GM12891 (cell line): ENCODE measurements around the gene FIBP.
A peak's percentile ranks its signal among the peaks of the same experiment; 100 is the strongest.

ENCODE experiments used
- DNase-seq: peaks from one replicate; pipeline ENCODE4 v3.0.0; 2011; ENCODE audit warnings: low spot score; ENCODE audit not compliant: insufficient read length
- FAIRE-seq: peaks from 2 replicates; lab custom pipeline; 2011; peaks lifted over from hg19 to GRCh38; lab: Jason Lieb, UNC
- PAX5 ChIP-seq: IDR thresholded peaks from 2 replicates; pipeline ENCODE4 v1.6.1; 2011; ENCODE audit warnings: low read length, moderate library complexity, mild to moderate bottlenecking; ENCODE audit not compliant: insufficient read depth, severe bottlenecking
- POLR2A ChIP-seq: IDR thresholded peaks from 2 replicates; pipeline ENCODE4 v1.6.1; 2011; ENCODE audit warnings: low read depth, low read length, control low read depth
- POLR2AphosphoS5 ChIP-seq: IDR thresholded peaks from 2 replicates; pipeline ENCODE4 v1.6.1; 2011; ENCODE audit warnings: low read depth, low read length, control low read depth
- POU2F2 ChIP-seq: IDR thresholded peaks from 2 replicates; pipeline ENCODE4 v1.6.1; 2011; ENCODE audit warnings: low read depth, mild to moderate bottlenecking, control low read depth, low read length, moderate library complexity
- SPI1 ChIP-seq: IDR thresholded peaks from 2 replicates; pipeline ENCODE4 v1.6.1; 2011; ENCODE audit warnings: low read depth, low read length, control low read depth
- TAF1 ChIP-seq: IDR thresholded peaks from 2 replicates; pipeline ENCODE4 v1.6.1; 2011; ENCODE audit warnings: low read depth, low read length, control low read depth

The FIBP gene

DNA sequence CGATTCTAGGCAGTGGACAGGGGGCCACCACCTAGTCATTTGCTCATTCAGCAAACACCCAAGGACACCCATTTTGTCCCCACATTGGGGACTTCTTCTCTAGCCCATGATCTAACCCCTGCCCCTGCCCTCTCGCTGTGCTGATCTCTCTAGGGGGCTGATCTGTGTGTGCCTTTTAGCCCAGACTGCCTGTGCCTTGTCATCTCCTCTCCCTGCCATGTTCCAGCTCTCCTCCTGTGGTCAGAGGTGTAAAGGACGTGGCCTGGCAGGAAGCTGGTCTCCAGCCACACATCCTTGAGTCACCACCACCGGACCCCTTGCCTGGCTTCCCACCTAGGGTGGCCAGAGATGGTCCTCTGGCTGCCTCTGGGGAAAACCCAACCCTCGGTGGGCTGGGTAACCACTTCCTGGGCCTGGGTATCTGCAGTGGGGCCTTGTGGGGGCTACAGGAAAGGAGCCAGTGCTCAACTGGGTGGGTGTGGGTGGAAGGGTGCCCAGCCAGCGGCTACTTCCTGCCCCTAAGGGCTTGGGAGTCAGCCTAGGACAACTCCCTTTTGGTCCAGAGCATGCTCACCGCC is 7.3 kb downstream of the FIBP start:
- FAIRE-seq (peak; percentile 50), DNase-seq (no peak)
- TF ChIP-seq TAF1 (no peak), POLR2AphosphoS5 (0 out of 2 replicates have a peak, but pooled peaks have one; percentile 24)

DNA sequence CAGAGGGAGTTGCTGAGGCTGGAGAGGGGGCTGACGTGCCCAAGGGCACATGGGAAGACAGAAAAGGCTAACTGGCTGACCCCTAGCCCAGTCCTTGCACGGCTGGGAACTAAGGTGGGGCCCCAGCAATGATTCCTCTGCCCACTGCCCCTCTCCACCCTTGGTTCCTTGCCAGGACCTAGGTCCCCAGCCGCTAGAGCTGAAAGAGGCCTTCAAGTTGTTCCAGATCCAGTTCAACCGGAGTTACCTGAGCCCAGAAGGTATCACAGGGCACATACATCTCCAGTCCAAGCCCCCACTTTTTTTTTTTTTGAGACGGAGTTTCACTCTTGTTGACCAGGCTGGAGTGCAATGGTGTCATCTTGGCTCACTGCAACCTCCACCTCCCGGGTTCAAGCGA is 8.2 kb downstream of the FIBP start:
- no peak for FAIRE-seq
- TF ChIP-seq PAX5: no peak
- no peak for TF ChIP-seq TAF1
- no peak for TF ChIP-seq POLR2A
- TF ChIP-seq SPI1: no peak
- no peak for TF ChIP-seq POU2F2
- TF ChIP-seq POLR2AphosphoS5: no peak

DNA sequence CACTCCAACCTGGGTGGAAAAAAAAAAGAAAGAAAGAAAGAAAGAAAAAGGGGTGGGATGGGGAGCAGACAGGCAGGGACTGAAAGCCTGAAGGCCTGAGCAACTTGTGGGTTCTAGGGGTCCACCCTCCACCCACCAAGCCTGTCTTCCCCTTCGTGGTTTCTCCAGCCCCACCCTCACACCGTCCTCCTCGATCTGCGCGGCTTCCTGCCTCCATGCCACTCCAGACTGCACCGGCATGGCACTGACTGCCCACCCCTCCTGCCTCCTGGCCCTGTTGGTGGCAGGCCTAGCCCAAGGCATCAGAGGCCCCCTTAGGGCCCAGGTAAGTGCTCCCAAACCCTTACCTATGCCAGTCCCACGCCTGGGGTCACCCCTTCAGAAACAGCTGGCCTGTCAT is 8.7 kb downstream of the FIBP start, which contains the start of gene CTSW:
Gene CTSW (plus strand): TSS at position 221 of the 400 bp plus-strand sequence. CDS start 18 bp downstream, at position 239.
- DNase-seq (no peak), FAIRE-seq (peak; percentile 47)
- TF ChIP-seq SPI1 (no peak), POU2F2 (no peak), POLR2A (no peak), POLR2AphosphoS5 (no peak), PAX5 (no peak), TAF1 (no peak)

More for the DNA sequence above, 8.2 kb downstream of the FIBP start:
- no peak for DNase-seq

DNA sequence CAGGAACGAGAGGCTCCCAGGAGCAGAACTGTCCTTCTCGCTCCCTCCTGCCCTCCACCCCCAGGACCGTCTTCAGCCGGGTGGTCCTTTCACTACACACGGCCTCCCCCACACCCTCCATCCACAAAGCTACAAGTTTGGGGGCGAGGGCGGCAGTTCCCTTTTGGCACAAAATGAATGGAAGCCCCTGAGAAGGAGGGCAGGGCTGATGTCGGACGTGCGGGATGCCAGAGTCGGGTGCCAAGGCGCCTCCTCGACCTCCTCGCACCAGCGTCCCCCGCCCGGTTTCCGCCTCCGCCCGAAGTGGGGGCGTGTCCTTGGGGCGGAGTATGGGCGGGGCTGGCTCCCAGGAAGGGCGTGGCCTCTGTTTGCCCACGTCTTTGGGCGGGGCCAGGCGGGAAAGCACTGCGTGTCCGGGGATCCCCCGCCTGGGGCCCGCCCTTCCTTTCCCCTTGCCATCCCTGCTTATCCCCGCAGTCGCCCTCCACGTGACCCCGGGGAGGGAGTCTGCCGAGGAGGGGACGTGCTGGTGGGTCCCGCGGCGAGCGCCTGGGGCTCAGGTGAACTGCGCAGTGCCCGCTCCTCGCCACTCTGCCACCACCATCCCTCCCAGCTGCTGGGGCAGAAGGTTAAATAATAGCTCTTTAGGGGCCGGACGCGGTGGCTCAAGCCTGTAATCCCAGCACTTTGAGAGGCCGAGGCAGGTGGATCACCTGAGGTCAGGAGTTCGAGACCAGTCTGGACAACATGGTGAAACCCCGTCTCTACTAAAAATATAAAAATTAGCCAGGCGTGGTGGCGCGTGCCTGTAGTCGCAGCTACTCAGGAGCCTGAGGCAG is 14.7 kb downstream of the FIBP start:
- peak; percentile 100 for FAIRE-seq
- DNase-seq: peak; percentile 98
- TF ChIP-seq TAF1: no peak
- no peak for TF ChIP-seq PAX5
- TF ChIP-seq POLR2A: peak; percentile 39; the same call in 1 of the 2 replicates
- no peak for TF ChIP-seq POU2F2
- no peak for TF ChIP-seq POLR2AphosphoS5

DNA sequence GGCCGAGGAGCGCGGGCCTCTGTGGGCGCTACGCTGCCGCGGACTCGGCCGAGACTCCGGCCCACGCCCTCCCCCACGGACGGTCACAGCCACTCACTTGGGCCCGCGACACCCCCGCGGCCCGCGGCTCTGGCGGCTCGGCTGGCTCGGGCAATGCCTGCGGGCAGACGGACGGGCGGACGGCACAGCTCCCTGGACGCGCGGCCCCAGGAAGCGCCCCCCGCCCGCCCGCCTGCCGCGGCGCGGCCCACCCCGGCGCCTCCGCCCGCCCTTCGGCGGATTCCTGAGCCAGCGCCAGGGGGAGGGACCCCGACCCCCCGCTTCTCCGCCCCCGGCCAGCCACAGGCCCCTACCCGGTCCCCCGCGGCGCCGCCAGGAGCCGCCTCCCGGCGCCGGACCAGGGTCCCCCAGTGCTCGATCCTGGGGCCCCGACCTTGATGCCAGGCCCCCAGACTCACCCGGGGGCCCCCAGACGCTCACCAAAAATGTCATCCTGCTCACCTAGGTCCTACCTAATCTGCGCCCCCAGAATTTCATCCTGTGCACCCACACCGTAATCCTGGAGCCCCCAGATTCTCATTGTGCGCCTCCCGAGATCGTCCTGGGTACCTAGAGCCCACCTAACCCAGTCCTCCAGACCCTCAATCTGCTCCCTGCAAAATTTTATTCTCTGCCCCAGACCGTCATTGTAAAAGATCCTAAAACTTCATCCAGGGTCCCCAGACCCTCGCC is 15.5 kb downstream of the FIBP start, which contains the start of gene EFEMP2:
Gene EFEMP2 (minus strand): TSS at position 215 of the 732 bp plus-strand sequence. CDS start 446 bp downstream, outside the sequence.
- no peak for TF ChIP-seq POLR2AphosphoS5
- no peak for TF ChIP-seq SPI1
- TF ChIP-seq POU2F2: no peak
- no peak; the same call in 1 of the 2 replicates for TF ChIP-seq POLR2A
- TF ChIP-seq PAX5: no peak
- FAIRE-seq (no peak), DNase-seq (no peak)

DNA sequence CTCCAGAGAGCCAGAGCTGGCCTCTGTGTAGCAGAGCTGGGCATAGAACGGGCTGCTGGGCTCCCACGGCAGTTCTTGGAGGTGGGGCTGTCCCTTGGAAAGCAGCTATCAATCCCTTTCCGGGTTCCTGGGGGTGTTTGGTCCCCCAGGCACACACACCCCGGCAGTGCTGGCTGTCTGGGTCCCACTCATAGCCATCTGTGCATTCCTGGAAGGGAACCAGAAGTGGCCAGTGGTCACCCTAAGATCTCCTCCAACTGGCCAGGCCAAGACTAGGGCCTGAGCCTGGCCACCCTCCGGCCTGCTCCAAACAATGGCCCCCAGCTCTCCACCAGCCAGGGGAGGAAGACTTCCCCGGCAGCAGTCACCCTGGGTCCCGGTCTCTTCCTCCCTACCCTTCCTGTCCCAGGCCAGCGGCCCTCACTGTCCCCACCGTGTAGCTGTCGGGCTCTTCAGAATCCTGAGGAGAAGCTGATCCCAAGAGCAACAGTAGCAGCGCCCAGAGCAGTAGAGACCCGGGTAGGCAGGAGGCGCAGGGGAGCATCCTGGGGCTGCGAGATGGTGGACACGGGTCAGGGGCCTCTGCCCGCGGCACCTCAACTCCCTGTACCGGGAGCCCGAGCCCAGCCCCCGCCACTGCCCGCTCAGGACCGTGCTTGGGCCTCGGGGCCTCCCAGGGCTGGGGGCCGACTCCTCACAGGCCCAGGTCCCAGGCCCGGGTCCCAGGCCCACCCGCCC is 16.3 kb downstream of the FIBP start:
- DNase-seq: no peak
- TF ChIP-seq POLR2AphosphoS5: no peak
- TF ChIP-seq PAX5: no peak
- no peak for TF ChIP-seq TAF1
- TF ChIP-seq POLR2A: no peak
- TF ChIP-seq SPI1: no peak
- TF ChIP-seq POU2F2: no peak
- no peak for FAIRE-seq

DNA sequence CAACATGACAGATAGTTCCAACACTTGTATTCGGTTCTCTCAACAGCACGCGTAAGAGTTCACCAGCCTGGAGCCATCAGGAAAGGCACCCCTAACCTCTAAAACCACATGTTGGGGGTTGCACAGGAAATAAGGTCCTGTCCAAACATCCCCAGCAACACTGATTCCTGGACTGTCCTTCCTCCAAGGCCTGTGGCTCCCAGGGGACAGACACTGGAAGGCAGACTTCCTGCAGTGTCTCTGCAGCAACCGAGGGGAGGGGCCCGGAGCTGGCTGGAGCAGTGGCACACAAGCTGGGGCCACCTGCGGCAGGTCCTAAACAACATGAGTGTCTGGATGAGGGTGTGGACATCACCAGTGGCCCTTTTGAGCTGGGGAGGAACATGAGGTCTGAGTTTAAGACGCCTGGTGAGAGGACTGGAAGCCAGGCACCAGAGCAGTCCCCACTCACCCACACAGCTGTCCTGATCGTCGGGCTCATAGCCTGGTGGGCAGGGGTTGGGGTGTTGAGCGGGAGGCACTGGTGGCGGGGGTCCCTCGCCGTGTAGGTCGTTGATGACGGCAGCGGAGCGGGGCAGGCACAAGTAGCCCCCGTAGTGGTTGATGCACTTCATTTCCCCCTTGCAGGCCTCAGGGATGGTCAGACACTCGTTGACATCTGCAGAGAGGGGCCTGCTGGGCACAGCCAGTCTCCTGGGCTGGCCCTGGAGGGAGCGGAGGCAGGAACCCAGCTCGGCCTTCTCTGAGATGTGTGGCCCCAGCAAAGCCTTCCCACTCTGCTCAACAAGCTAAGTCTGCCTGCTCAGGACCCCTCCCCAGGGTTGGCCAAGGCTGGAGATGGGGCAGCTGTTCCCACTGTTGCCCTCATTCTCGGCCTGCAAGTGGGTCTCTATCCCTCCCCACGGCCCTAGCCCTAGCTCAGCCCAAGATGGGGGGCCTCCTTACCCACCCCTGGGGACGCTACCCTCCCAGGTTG is 17.3 kb downstream of the FIBP start:
- DNase-seq: no peak
- no peak for TF ChIP-seq SPI1
- TF ChIP-seq TAF1: no peak
- TF ChIP-seq POU2F2: no peak
- no peak; the same call in 1 of the 2 replicates for TF ChIP-seq POLR2A
- TF ChIP-seq POLR2AphosphoS5: no peak; the same call in 1 of the 2 replicates
- no peak for TF ChIP-seq PAX5
- FAIRE-seq: peak; percentile 38

DNA sequence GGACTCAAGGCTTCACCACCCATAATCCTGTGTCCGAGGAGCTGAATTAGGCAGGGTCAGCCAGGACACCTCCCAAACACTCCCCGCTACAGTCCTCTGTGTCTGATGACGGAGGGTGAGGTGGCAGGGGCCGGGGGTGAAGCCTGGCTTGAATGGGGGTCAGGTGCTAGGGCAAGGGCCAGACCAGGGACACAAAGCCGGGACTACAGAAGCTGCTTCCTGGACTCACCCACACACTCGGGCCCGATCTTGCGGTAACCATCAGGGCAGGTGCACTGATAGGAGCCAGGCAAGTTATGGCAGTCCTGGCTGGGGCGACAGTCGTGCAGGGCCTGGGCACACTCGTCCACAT is 18.0 kb downstream of the FIBP start:
- FAIRE-seq: no peak
- TF ChIP-seq SPI1 (no peak), POLR2AphosphoS5 (no peak), PAX5 (no peak), POU2F2 (no peak), TAF1 (no peak), POLR2A (no peak)
- DNase-seq: no peak
